Neuron (in vitro differentiated cells): Measurements from ENCODE around the gene SH3TC1.

Source experiments
- H2AFZ ChIP-seq: one replicate; pipeline ENCODE4 v1.6.1; 2013; ENCODE audit warnings: low read depth, mild to moderate bottlenecking, inconsistent platforms, low read length, moderate library complexity
- H3K27me3 ChIP-seq: one replicate; pipeline ENCODE4 v1.6.1; 2013; ENCODE audit warnings: low read length; ENCODE audit not compliant: insufficient read depth
- H3K36me3 ChIP-seq: one replicate; pipeline ENCODE4 v1.6.1; 2013; ENCODE audit warnings: low read length; ENCODE audit not compliant: insufficient read depth
- H3K4me1 ChIP-seq: one replicate; pipeline ENCODE4 v1.6.1; 2013; ENCODE audit warnings: low read length; ENCODE audit not compliant: insufficient read depth
- H3K4me3 ChIP-seq: 2 replicates; pipeline ENCODE4 v1.5.1; 2013; ENCODE audit warnings: mild to moderate bottlenecking, low read length, moderate library complexity
- H3K9me3 ChIP-seq: one replicate; pipeline ENCODE4 v1.6.1; 2013; ENCODE audit warnings: low read length

Gene SH3TC1

DNA sequence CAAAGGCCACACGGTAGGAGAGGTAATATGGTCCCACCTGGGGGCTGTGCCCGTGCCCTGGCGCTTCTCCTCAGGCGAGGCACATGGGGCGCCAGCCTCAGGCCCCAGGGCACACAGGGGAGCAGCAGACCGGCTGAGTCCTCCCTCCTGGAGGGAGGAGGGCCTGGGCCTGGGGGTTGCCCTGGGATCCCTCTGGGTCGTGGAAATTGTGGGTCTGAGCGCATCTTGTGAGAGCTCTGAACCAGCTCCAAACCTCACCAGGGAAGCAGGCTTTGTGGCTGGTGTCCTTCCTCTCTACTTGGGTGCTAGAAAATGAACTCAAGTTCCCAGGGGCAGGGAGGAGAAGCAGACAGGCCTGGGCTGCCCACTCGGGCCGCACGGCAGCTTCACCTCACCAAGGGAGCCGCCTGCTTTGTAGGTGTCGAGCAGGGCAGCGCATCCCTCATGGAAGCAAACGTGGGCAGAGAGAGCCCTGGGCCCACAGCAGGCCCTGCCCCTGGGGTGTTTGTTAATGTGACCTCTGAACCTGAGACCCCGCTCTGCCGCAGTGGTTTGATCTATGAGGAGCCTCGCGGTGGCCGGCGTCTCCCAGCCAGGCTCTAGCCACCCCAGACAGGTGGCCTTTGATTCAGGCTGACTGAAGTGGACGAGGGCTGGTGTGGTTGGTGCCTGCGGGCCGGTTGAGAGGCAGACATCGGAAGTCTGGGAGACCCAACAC, 81.2 kb downstream of the SH3TC1 start:
- Histone ChIP-seq H3K36me3 (no peaks in the 10 kb centered on the region), H3K27me3 (peaks cover 15% of the 10 kb centered on the region), H3K4me3 (no peak overlapping the region), H3K4me1 (no peaks in the 10 kb centered on the region), H2AFZ (no peak overlapping the region), H3K9me3 (no peaks in the 10 kb centered on the region)

GRCh38 chr4:8280876-8281440, 81.9 kb downstream of the SH3TC1 start:
- Histone ChIP-seq H3K36me3 (no peaks in the 10 kb centered on the region), H3K9me3 (no peaks in the 10 kb centered on the region), H3K4me3 (no peak overlapping the region), H3K27me3 (peaks cover 16% of the 10 kb centered on the region), H2AFZ (no peak overlapping the region), H3K4me1 (no peaks in the 10 kb centered on the region)

GRCh38 chr4:8281519-8282133, 82.5 kb downstream of the SH3TC1 start:
- H3K4me1 ChIP-seq: no peaks in the 10 kb centered on the region
- H3K27me3 ChIP-seq: peaks cover 12% of the 10 kb centered on the region
- no peaks in the 10 kb centered on the region for H3K9me3 ChIP-seq
- H2AFZ ChIP-seq: no peak overlapping the region
- H3K4me3 ChIP-seq: no peak overlapping the region
- H3K36me3 ChIP-seq: no peaks in the 10 kb centered on the region

GRCh38 chr4:8282134-8282641, 83.1 kb downstream of the SH3TC1 start:
- Histone ChIP-seq H3K36me3 (no peaks in the 10 kb centered on the region), H2AFZ (no peak overlapping the region), H3K9me3 (no peaks in the 10 kb centered on the region), H3K4me1 (no peaks in the 10 kb centered on the region), H3K27me3 (peaks cover 12% of the 10 kb centered on the region), H3K4me3 (no peak overlapping the region)

GRCh38 chr4:8282742-8283141, 83.7 kb downstream of the SH3TC1 start:
- H3K27me3 ChIP-seq: peaks cover 12% of the 10 kb centered on the region
- no peaks in the 10 kb centered on the region for H3K9me3 ChIP-seq
- H3K4me1 ChIP-seq: no peaks in the 10 kb centered on the region
- H3K4me3 ChIP-seq: no peak overlapping the region
- H2AFZ ChIP-seq: no peak overlapping the region
- H3K36me3 ChIP-seq: no peaks in the 10 kb centered on the region

DNA sequence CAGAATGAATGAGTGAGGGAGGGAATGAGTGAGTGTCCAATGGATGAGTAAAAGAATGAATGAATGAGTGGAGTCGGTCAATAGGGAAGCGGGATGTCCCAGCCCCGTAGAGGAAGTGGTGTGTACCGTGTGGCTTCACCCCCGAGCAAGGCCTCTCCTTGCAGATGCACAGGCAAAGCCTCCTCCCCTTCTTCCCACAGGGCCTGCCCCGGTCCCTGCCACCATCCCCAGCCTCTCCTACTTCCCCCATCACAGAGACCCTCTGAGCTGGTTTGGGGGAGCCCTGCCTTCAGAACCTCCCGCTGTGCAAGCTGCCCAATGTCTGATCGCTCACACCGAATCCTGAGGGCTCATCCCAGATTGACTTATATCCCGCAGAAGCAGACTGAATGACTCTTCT, 84.1 kb downstream of the SH3TC1 start:
- Histone ChIP-seq H3K4me3 (no peak overlapping the region), H3K36me3 (no peaks in the 10 kb centered on the region), H3K27me3 (peaks cover 12% of the 10 kb centered on the region), H3K9me3 (no peaks in the 10 kb centered on the region), H3K4me1 (no peaks in the 10 kb centered on the region), H2AFZ (no peak overlapping the region)

- H2AFZ ChIP-seq: no peak overlapping the region
- H3K36me3 ChIP-seq: no peaks in the 10 kb centered on the region
- H3K4me3 ChIP-seq: no peak overlapping the region
Observed at GRCh38 chr4:8283631-8284121, 84.6 kb downstream of the SH3TC1 start.

GRCh38 chr4:8284391-8284790, 85.3 kb downstream of the SH3TC1 start:
- no peaks in the 10 kb centered on the region for H3K9me3 ChIP-seq
- no peaks in the 10 kb centered on the region for H3K4me1 ChIP-seq
- H3K36me3 ChIP-seq: no peaks in the 10 kb centered on the region
- no peak overlapping the region for H3K4me3 ChIP-seq
- no peak overlapping the region for H2AFZ ChIP-seq
- peaks cover 12% of the 10 kb centered on the region for H3K27me3 ChIP-seq

More at GRCh38 chr4:8283631-8284121, 84.6 kb downstream of the SH3TC1 start:
- no peaks in the 10 kb centered on the region for H3K4me1 ChIP-seq
- H3K27me3 ChIP-seq: peaks cover 12% of the 10 kb centered on the region
- no peaks in the 10 kb centered on the region for H3K9me3 ChIP-seq

DNA sequence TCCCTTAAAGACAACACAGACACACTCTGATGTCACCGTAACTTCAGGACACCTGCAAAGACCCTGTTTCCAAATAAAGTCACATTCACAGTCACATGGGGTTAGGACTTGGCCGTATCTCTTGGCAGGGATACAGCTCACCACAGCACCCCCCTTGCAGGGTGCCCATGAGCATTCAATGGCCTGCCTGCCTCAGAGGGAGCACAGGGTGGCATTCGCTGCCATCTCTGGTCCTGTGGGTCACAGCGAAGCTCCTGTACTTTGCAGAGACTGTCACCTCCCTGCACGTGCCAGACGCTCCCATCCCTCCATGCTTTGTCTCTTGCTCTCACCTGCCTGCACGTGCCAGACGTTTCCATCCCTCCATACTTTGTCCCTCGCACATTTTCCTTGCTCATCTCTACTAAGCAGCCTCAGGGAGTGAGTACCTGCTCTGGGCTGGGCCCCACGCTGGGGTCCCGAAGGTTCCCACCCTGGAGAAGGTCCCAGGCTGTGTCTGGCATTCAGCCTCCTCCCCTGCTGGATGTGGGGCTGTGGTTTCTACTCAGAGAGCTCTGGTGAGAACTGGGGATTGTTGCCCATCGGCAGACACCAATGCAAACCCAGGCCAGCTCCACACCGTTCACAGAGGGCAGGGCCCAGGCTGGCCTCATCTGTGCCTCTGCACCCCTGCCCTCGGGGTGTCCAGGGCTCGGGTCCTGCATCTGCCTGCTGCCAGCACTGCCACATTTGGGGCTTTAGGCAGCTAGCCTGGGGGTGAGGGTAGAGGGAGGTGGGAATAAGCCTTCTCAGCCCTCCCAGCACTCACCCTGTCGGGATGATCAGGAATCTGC, 86.3 kb downstream of the SH3TC1 start:
- no peaks in the 10 kb centered on the region for H3K4me1 ChIP-seq
- H3K4me3 ChIP-seq: no peak overlapping the region
- no peaks in the 10 kb centered on the region for H3K36me3 ChIP-seq
- H3K27me3 ChIP-seq: peaks cover 12% of the 10 kb centered on the region
- no peaks in the 10 kb centered on the region for H3K9me3 ChIP-seq
- no peak overlapping the region for H2AFZ ChIP-seq

DNA sequence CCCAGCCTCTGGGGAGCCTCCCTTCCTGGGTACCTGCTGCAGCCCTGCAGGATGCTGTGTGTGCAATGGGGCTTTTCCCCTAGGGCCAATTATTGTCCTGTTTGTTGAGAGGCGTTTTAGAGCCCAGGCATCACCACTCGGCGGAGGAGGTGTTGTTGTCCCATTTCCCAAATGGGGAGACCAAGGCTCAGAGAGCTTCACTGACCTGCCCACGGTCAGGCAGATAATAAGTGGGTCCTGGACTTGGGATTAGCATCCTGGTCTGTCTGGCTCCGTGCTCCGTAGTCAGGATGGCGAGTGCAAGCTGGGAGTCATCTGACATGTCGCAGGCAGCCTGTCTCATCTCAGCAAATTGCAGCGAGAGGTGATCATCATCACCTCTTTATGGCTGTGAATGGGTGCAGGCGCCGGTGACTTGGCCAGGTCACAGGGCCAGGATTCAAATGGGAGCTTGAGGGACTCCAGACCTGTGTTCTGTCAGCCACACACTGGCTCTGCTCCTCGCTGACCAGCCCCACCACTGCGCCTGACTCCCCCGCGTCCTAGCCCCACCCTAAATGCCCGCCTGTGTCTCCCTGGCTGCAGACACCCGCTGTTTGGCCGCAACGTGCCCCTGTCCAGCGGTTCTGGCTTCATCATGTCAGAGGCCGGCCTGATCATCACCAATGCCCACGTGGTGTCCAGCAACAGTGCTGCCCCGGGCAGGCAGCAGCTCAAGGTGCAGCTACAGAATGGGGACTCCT, 87.1 kb downstream of the SH3TC1 start:
- Histone ChIP-seq H3K4me1 (no peaks in the 10 kb centered on the region), H3K27me3 (peaks cover 12% of the 10 kb centered on the region), H2AFZ (no peak overlapping the region), H3K9me3 (no peaks in the 10 kb centered on the region), H3K36me3 (no peaks in the 10 kb centered on the region), H3K4me3 (no peak overlapping the region)

DNA sequence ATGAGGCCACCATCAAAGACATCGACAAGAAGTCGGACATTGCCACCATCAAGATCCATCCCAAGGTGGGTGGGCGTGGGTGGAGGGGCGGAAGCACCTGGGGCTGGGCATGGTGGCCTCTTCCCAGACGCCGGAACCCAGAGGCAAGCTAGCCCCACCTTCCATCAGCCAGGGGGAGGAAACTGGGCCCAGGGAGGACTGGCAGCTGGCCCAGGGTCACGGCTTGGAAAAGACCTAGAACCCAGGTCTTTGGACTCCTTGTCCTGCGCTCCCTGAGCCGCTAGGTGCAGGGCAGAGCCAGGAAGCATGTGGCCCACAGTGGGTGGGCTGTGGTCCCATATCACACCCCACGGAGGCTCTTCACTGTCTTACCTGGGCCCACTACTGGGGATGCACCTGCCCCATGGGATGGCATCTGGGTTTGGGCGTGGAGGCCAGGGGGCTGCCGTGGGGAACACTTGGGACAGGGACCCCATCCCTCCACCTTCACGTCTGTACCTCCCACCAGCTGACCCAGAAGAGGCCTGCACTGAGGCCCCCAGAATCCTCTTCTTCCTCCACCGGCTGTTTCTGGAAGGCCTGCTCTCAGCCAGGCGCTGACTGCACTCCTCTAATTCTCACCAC, 87.7 kb downstream of the SH3TC1 start:
- no peaks in the 10 kb centered on the region for H3K4me1 ChIP-seq
- no peak overlapping the region for H3K4me3 ChIP-seq
- no peaks in the 10 kb centered on the region for H3K36me3 ChIP-seq
- peaks cover 12% of the 10 kb centered on the region for H3K27me3 ChIP-seq
- H3K9me3 ChIP-seq: no peaks in the 10 kb centered on the region
- no peak overlapping the region for H2AFZ ChIP-seq
